Activated naive CD8-positive, alpha-beta T cell treated with anti-CD3 and anti-CD28 coated beads for 36 hours (primary cell): ENCODE data around the gene UBTD2. TPM values are rescaled to one million over a fixed set of nuclear protein-coding genes. Genes with fewer than 3 reads are reported as not detected.
A peak's percentile ranks its signal among the peaks of the same experiment; 100 is the strongest.
"Not testable (repeated sequence)": the region's sequence is repeated elsewhere in the genome, so short reads cannot be mapped to it uniquely, and the experiment has no call there.

Experiments
- DNase-seq: peaks from one replicate; pipeline ENCODE4 v3.0.0; 2021
- H3K27ac Mint-ChIP-seq: one replicate; pipeline ENCODE4 v1.8.0; 2022; ENCODE audit warnings: mild to moderate bottlenecking, moderate library complexity, mixed read lengths
- H3K27me3 Mint-ChIP-seq: one replicate; pipeline ENCODE4 v1.8.0; 2022; ENCODE audit warnings: mild to moderate bottlenecking, mixed read lengths
- H3K36me3 Mint-ChIP-seq: one replicate; pipeline ENCODE4 v1.8.0; 2021; ENCODE audit warnings: mild to moderate bottlenecking, mixed read lengths
- H3K4me1 Mint-ChIP-seq: one replicate; pipeline ENCODE4 v1.8.0; 2021; ENCODE audit warnings: mixed read lengths
- H3K4me3 Mint-ChIP-seq: one replicate; pipeline ENCODE4 v1.8.0; 2022; ENCODE audit warnings: mild to moderate bottlenecking, moderate library complexity, mixed read lengths
- H3K9me3 Mint-ChIP-seq: one replicate; pipeline ENCODE4 v1.8.0; 2022; ENCODE audit warnings: mixed read lengths
- total RNA-seq, 2 experiments: library from RNA; stranded (reverse); gene quantifications; one replicate each; pipeline ENCODE4 v1.2.3, GENCODE V29; 2021

Gene UBTD2
- total RNA-seq, 2 experiments from 2014 or later = 8.3 to 9.1 TPM

- no peak overlapping the region for H3K27ac Mint-ChIP-seq
- no peaks in the 10 kb centered on the region for H3K4me1 Mint-ChIP-seq
- H3K4me3 Mint-ChIP-seq = no peak overlapping the region
- peaks cover 2% of the 10 kb centered on the region for H3K9me3 Mint-ChIP-seq
- DNase-seq = no peak
- no peaks in the 10 kb centered on the region for H3K36me3 Mint-ChIP-seq
- H3K27me3 Mint-ChIP-seq = peaks cover 5% of the 10 kb centered on the region
Observed at GRCh38 chr5:172303162-172303561, 19.6 kb upstream of the UBTD2 start.

- H3K36me3 Mint-ChIP-seq = no peaks in the 10 kb centered on the region
- no peak for DNase-seq
- H3K9me3 Mint-ChIP-seq = peaks cover 2% of the 10 kb centered on the region
- H3K4me3 Mint-ChIP-seq = no peak overlapping the region
- H3K4me1 Mint-ChIP-seq = no peaks in the 10 kb centered on the region
- H3K27ac Mint-ChIP-seq = no peak overlapping the region
- peaks cover 5% of the 10 kb centered on the region for H3K27me3 Mint-ChIP-seq
Observed at GRCh38 chr5:172302047-172302710, 18.6 kb upstream of the UBTD2 start.

GRCh38 chr5:172299916-172300439 is 16.4 kb upstream of the UBTD2 start:
- no peak overlapping the region for H3K27ac Mint-ChIP-seq
- no peaks in the 10 kb centered on the region for H3K36me3 Mint-ChIP-seq
- H3K27me3 Mint-ChIP-seq = peaks cover 10% of the 10 kb centered on the region
- no peak overlapping the region for H3K4me3 Mint-ChIP-seq
- no peaks in the 10 kb centered on the region for H3K4me1 Mint-ChIP-seq
- peaks cover 2% of the 10 kb centered on the region for H3K9me3 Mint-ChIP-seq
- no peak for DNase-seq

- Mint-ChIP-seq H3K9me3 (no peaks in the 10 kb centered on the region), H3K27ac (no peak overlapping the region), H3K27me3 (peaks cover 5% of the 10 kb centered on the region), H3K36me3 (no peaks in the 10 kb centered on the region), H3K4me1 (peaks cover 3% of the 10 kb centered on the region), H3K4me3 (no peak overlapping the region)
- no peak for DNase-seq
Observed at GRCh38 chr5:172294831-172295230, 11.3 kb upstream of the UBTD2 start.

- no peak for DNase-seq
- Mint-ChIP-seq H3K4me1 (peaks cover 3% of the 10 kb centered on the region), H3K4me3 (no peak overlapping the region), H3K9me3 (no peaks in the 10 kb centered on the region), H3K27ac (no peak overlapping the region), H3K36me3 (no peaks in the 10 kb centered on the region), H3K27me3 (peaks cover 5% of the 10 kb centered on the region)
Observed at GRCh38 chr5:172293745-172294342, 10.3 kb upstream of the UBTD2 start.

GRCh38 chr5:172293054-172293744 is 9.6 kb upstream of the UBTD2 start:
- peaks cover 5% of the 10 kb centered on the region for H3K27me3 Mint-ChIP-seq
- DNase-seq = peak; percentile 54
- H3K27ac Mint-ChIP-seq = no peak overlapping the region
- H3K4me1 Mint-ChIP-seq = peaks cover 3% of the 10 kb centered on the region
- H3K4me3 Mint-ChIP-seq = no peak overlapping the region
- no peaks in the 10 kb centered on the region for H3K9me3 Mint-ChIP-seq
- no peaks in the 10 kb centered on the region for H3K36me3 Mint-ChIP-seq

- not testable (repeated sequence) for H3K4me1 Mint-ChIP-seq, H3K27me3 Mint-ChIP-seq, H3K36me3 Mint-ChIP-seq, DNase-seq, H3K9me3 Mint-ChIP-seq, H3K27ac Mint-ChIP-seq, H3K4me3 Mint-ChIP-seq
Observed at GRCh38 chr5:172291837-172292236, 8.3 kb upstream of the UBTD2 start.

- DNase-seq = no peak
- H3K9me3 Mint-ChIP-seq = no peaks in the 10 kb centered on the region
- H3K27me3 Mint-ChIP-seq = no peaks in the 10 kb centered on the region
- no peak overlapping the region for H3K27ac Mint-ChIP-seq
- no peak overlapping the region for H3K4me3 Mint-ChIP-seq
- H3K4me1 Mint-ChIP-seq = peaks cover 12% of the 10 kb centered on the region
- H3K36me3 Mint-ChIP-seq = no peaks in the 10 kb centered on the region
Observed at GRCh38 chr5:172288465-172288864, 4.9 kb upstream of the UBTD2 start.

- H3K36me3 Mint-ChIP-seq, H3K9me3 Mint-ChIP-seq, H3K27ac Mint-ChIP-seq, H3K27me3 Mint-ChIP-seq, DNase-seq, H3K4me3 Mint-ChIP-seq: not testable (repeated sequence)
- peaks cover 16% of the 10 kb centered on the region for H3K4me1 Mint-ChIP-seq
Observed at GRCh38 chr5:172287140-172287539, 3.6 kb upstream of the UBTD2 start.

GRCh38 chr5:172285226-172286143 is 1.9 kb upstream of the UBTD2 start:
- Mint-ChIP-seq H3K4me1 (peaks cover 27% of the 10 kb centered on the region), H3K36me3 (no peaks in the 10 kb centered on the region)

GRCh38 chr5:172284611-172284980 is 1.0 kb upstream of the UBTD2 start:
- Mint-ChIP-seq H3K27me3 (no peaks in the 10 kb centered on the region), H3K27ac (peak overlapping the region; percentile 25), H3K36me3 (no peaks in the 10 kb centered on the region), H3K9me3 (no peaks in the 10 kb centered on the region), H3K4me3 (peak overlapping the region; percentile 82), H3K4me1 (peaks cover 27% of the 10 kb centered on the region)
- DNase-seq = no peak

More at GRCh38 chr5:172285226-172286143, 1.9 kb upstream of the UBTD2 start:
- Mint-ChIP-seq H3K9me3 (no peaks in the 10 kb centered on the region), H3K27me3 (no peaks in the 10 kb centered on the region), H3K27ac (no peak overlapping the region), H3K4me3 (peak overlapping the region; percentile 42)
- no peak for DNase-seq

- peak overlapping the region; percentile 82 for H3K4me3 Mint-ChIP-seq
- H3K4me1 Mint-ChIP-seq = peaks cover 27% of the 10 kb centered on the region
- peak overlapping the region; percentile 77 for H3K27ac Mint-ChIP-seq
- no peaks in the 10 kb centered on the region for H3K36me3 Mint-ChIP-seq
- DNase-seq = peak; percentile 89
- H3K27me3 Mint-ChIP-seq = no peaks in the 10 kb centered on the region
- H3K9me3 Mint-ChIP-seq = no peaks in the 10 kb centered on the region
Observed at GRCh38 chr5:172283862-172284610, 472 bp upstream of the UBTD2 start.

GRCh38 chr5:172282272-172283019 is 1.1 kb downstream of the UBTD2 start:
- Mint-ChIP-seq H3K36me3 (peaks cover 10% of the 10 kb centered on the region), H3K4me1 (peaks cover 34% of the 10 kb centered on the region), H3K27me3 (no peaks in the 10 kb centered on the region), H3K9me3 (no peaks in the 10 kb centered on the region), H3K4me3 (peak overlapping the region; percentile 91), H3K27ac (peak overlapping the region; percentile 82)
- DNase-seq = no peak
